ENCODE data around the gene KIF2C. TPM values are rescaled to one million over a fixed set of nuclear protein-coding genes. Genes with fewer than 3 reads are reported as not detected.

Gene KIF2C
- total and polyA plus RNA-seq, 2 of the 4 experiments (the other 2 are of a cell fraction): 31.6 to 45.0 TPM

DNA sequence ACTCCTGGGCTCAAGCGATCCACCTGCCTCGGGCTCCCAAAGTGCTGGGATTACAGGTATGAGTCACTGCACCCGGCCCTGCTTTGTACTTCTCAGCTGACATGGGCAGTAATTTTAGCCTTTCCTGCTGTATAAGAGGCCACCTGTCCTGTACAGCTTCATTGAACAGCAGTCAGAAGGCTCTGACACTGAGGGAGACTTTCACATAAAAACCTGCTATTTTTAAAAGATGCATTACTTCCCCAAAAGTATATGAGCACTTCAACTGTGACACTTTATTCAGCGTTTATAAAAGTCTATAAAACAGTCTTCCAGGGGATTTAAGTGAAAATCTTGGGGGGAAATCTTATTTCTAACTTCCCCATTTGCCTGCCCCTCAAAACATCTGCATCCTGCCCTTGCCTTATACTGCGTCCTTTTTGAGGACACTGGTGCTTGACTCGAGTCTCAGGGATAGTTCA is 26.3 kb upstream of the KIF2C start:
- Histone ChIP-seq H2BK20ac (ENCODE audit: low read depth, low read length) (no peak overlapping the region), H3K4me1 (ENCODE audit: control insufficient read depth, insufficient read depth, low read length) (peaks cover 7% of the 10 kb centered on the region), H2AK9ac (replicated peaks; ENCODE audit: low read depth, low read length, poor library complexity) (no peak overlapping the region), H2BK15ac (ENCODE audit: low read depth, low read length) (no peak overlapping the region), H3K9me3 (ENCODE audit: control insufficient read depth, insufficient read depth, low read length) (no peaks in the 10 kb centered on the region), H3K18ac (ENCODE audit: low read depth, low read length) (no peak overlapping the region), H3K23ac (ENCODE audit: low read depth, low read length) (no peak overlapping the region), H3K79me1 (ENCODE audit: low read depth in 1 of 2, low read length in 2 of 2) (no peaks in the 10 kb centered on the region; a peak in 1 of 4 replicates), H4K8ac (ENCODE audit: low read depth in 2 of 2, low read length in 2 of 2) (no peak overlapping the region), H3K4me2 (ENCODE audit: low read depth, low read length) (no peak overlapping the region), H3K14ac (replicated peaks; ENCODE audit: low read depth, low read length) (no peak overlapping the region), H3K27me3 (ENCODE audit: control insufficient read depth, insufficient read depth, low read length) (peaks cover 2% of the 10 kb centered on the region; the same call in 1 of the 2 replicates), H4K5ac (ENCODE audit: low read depth, low read length) (no peak overlapping the region), H3K27ac (ENCODE audit: insufficient read depth, low read length) (no peak overlapping the region), H2AFZ (replicated peaks; ENCODE audit: low read length, poor library complexity) (no peak overlapping the region), H2BK120ac (ENCODE audit: low read depth, low read length) (no peak overlapping the region), H3K56ac (ENCODE audit: extremely low read depth, insufficient read depth, low read length) (no peak overlapping the region), H3K36me3 (ENCODE audit: control insufficient read depth, insufficient read depth, low read length) (no peaks in the 10 kb centered on the region), H3K4me3 (ENCODE audit: insufficient read depth, low read depth, low read length) (no peak overlapping the region), H2BK5ac (ENCODE audit: low read depth, low read length, poor library complexity, severe bottlenecking) (no peak overlapping the region), H4K91ac (ENCODE audit: insufficient read depth, low read depth, low read length) (no peak overlapping the region), H4K20me1 (ENCODE audit: insufficient read depth, low read length) (no peaks in the 10 kb centered on the region), H2AK5ac (ENCODE audit: low read depth, low read length) (no peak overlapping the region), H3K4ac (ENCODE audit: low read depth, low read length) (no peak overlapping the region), H3K9ac (ENCODE audit: low read depth, low read length) (no peak overlapping the region), H3K9me1 (ENCODE audit: insufficient read depth, low read length) (peaks cover 1% of the 10 kb centered on the region; the same call in 1 of the 2 replicates)
- no TSS peak for BruUV-seq (replicated peaks)
- CTCF ChIA-PET: interaction anchor here (0.6 kb wide), 1 partner anchor 9 kb away, joined by 4 read pairs; no protein-coding TSS in a partner anchor
- dilution Hi-C loops (cut with HindIII; ENCODE audit: low sequenced_read_pairs, unreplicated experiment): no loop called here
- intact Hi-C loops (cut with micrococcal nuclease): no loop called here
- POLR2A ChIA-PET (ENCODE audit: unreplicated experiment): no interaction called here
- TF ChIP-seq, protein P1, sequence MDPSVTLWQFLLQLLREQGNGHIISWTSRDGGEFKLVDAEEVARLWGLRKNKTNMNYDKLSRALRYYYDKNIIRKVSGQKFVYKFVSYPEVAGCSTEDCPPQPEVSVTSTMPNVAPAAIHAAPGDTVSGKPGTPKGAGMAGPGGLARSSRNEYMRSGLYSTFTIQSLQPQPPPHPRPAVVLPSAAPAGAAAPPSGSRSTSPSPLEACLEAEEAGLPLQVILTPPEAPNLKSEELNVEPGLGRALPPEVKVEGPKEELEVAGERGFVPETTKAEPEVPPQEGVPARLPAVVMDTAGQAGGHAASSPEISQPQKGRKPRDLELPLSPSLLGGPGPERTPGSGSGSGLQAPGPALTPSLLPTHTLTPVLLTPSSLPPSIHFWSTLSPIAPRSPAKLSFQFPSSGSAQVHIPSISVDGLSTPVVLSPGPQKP (IDR thresholded peaks at IDR 0.05; ENCODE audit: borderline replicate concordance, low read depth, low read length): no peak
- TF ChIP-seq MAZ (IDR thresholded peaks at IDR 0.05; ENCODE audit: borderline replicate concordance, low read depth, low read length): no peak
- TF ChIP-seq NFE2L2 (IDR thresholded peaks at IDR 0.05; ENCODE audit: low read depth, low read length): no peak
- TF ChIP-seq, protein P2, sequence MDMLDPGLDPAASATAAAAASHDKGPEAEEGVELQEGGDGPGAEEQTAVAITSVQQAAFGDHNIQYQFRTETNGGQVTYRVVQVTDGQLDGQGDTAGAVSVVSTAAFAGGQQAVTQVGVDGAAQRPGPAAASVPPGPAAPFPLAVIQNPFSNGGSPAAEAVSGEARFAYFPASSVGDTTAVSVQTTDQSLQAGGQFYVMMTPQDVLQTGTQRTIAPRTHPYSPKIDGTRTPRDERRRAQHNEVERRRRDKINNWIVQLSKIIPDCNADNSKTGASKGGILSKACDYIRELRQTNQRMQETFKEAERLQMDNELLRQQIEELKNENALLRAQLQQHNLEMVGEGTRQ (IDR thresholded peaks at IDR 0.05; ENCODE audit: low read depth, low read length): no peak
- no peak for TF ChIP-seq CHD1 (IDR thresholded peaks at IDR 0.05; ENCODE audit: low read depth, low read length)
- TF ChIP-seq MAFK (IDR thresholded peaks at IDR 0.05; ENCODE audit: low read depth, low read length): no peak
- no peak for TF ChIP-seq BHLHE40 (IDR thresholded peaks at IDR 0.05; ENCODE audit: low read depth, low read length)
- TF ChIP-seq, protein P3, sequence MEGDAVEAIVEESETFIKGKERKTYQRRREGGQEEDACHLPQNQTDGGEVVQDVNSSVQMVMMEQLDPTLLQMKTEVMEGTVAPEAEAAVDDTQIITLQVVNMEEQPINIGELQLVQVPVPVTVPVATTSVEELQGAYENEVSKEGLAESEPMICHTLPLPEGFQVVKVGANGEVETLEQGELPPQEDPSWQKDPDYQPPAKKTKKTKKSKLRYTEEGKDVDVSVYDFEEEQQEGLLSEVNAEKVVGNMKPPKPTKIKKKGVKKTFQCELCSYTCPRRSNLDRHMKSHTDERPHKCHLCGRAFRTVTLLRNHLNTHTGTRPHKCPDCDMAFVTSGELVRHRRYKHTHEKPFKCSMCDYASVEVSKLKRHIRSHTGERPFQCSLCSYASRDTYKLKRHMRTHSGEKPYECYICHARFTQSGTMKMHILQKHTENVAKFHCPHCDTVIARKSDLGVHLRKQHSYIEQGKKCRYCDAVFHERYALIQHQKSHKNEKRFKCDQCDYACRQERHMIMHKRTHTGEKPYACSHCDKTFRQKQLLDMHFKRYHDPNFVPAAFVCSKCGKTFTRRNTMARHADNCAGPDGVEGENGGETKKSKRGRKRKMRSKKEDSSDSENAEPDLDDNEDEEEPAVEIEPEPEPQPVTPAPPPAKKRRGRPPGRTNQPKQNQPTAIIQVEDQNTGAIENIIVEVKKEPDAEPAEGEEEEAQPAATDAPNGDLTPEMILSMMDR (conservative IDR thresholded peaks at IDR 0.05; ENCODE audit: low read depth, low read length): no peak
- TF ChIP-seq RCOR1 (IDR thresholded peaks at IDR 0.05; ENCODE audit: insufficient replicate concordance, low read length): no peak
- no peak for TF ChIP-seq MXI1 (IDR thresholded peaks at IDR 0.05; ENCODE audit: borderline replicate concordance, low read depth, low read length)
- no peak for TF ChIP-seq RFX5 (IDR thresholded peaks at IDR 0.05; ENCODE audit: low read depth, low read length)
- TF ChIP-seq POLR2A (IDR thresholded peaks at IDR 0.05; ENCODE audit: low read depth, low read length): no peak
- no peak for ATAC-seq (ENCODE audit: low read depth)
- in situ Hi-C loops (cut with MboI; ENCODE audit: low sequenced_read_pairs): no loop called here
- WGBS, 2 experiments (ENCODE audit: extremely low coverage in 2 of 2, insufficient read length in 1 of 2): no CpG with 5 or more reads among the region's 6 CpGs
- DNase-seq: no peak

Measured in IMR-90 (cell line).